GM06990 (cell line): Measurements from ENCODE around the gene C2.

Source experiments
- DNase-seq: peaks from one replicate; pipeline ENCODE4 v3.0.0-alpha.2; 2011; ENCODE audit not compliant: insufficient read length; ENCODE audit errors: extremely low read depth
- H3K27me3 ChIP-seq: replicated peaks from 2 replicates; pipeline ENCODE4 v1.6.0; 2011; ENCODE audit warnings: low read length; ENCODE audit not compliant: control insufficient read depth, insufficient read depth
- H3K36me3 ChIP-seq: 2 replicates; pipeline ENCODE4 v1.5.1; 2011; ENCODE audit warnings: low read length; ENCODE audit not compliant: control insufficient read depth, insufficient read depth
- H3K4me3 ChIP-seq: replicated peaks from 2 replicates; pipeline ENCODE4 v1.5.1; 2011; ENCODE audit warnings: low read depth, mild to moderate bottlenecking, control low read depth, low read length
- TF ChIP-seq, protein P1 (sequence below): IDR thresholded peaks from 2 replicates; pipeline ENCODE4 v1.5.1; 2011; ENCODE audit warnings: low read length, control low read depth, mild to moderate bottlenecking, inconsistent platforms; ENCODE audit not compliant: insufficient read depth, poor library complexity, severe bottlenecking

The C2 gene

DNA sequence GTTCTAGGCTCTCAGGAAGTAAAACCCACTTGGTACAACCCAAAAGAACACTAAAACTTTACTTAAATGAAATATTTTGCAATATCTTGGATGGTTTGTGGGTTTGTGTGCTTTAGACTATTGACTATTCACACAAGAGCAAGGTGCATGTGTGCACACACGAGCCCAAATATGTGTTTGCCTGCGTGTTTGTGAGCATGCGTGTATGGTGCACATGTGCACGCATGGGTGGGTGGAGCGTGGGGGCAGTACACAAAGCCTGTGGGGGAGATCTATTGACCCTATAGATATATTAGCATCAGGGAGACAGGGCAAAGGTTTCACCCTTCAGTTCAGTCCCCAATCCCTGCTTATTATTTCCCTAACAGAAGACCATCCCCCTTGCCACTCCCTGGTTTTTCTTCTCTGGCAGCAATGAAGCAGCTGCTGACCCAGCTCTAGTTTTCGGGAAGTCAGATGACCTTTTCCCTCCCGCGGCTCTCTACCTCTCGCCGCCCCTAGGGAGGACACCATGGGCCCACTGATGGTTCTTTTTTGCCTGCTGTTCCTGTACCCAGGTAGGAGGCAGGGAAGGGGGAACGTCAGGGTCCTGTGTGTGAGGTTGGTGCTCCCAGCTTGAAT is at the start of gene C2:
TSS of gene C2 (plus strand) at position 476 of the 621 bp plus-strand sequence. CDS start at position 512, 36 bp downstream.
- TF ChIP-seq, protein P1, sequence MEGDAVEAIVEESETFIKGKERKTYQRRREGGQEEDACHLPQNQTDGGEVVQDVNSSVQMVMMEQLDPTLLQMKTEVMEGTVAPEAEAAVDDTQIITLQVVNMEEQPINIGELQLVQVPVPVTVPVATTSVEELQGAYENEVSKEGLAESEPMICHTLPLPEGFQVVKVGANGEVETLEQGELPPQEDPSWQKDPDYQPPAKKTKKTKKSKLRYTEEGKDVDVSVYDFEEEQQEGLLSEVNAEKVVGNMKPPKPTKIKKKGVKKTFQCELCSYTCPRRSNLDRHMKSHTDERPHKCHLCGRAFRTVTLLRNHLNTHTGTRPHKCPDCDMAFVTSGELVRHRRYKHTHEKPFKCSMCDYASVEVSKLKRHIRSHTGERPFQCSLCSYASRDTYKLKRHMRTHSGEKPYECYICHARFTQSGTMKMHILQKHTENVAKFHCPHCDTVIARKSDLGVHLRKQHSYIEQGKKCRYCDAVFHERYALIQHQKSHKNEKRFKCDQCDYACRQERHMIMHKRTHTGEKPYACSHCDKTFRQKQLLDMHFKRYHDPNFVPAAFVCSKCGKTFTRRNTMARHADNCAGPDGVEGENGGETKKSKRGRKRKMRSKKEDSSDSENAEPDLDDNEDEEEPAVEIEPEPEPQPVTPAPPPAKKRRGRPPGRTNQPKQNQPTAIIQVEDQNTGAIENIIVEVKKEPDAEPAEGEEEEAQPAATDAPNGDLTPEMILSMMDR: no peak
- no peak for DNase-seq
- Histone ChIP-seq H3K36me3 (no peaks in the 10 kb centered on the region), H3K27me3 (no peaks in the 10 kb centered on the region; the same call in 1 of the 2 replicates), H3K4me3 (no peak within 1 kb of the TSS)

DNA sequence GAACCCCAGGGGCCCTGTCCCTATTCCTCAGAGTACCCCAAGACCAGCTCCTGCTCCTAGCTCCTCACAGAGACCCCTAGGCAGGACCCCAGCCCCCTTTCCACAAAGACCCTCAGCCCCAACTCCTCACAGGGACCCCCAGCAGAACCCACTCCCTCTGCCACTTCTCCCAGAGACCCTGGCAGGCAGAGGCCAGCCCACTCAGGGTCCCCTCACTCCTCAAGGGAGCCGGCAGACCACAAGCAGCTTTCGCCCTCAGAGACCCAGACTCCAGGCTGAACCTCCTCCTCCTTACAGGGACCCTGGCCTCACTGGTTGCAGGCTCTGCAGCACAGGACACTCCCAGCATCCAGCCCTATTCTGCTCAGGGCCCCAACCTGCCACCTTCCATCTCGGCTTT is 49.3 kb upstream of the C2 start:
- Histone ChIP-seq H3K27me3 (no peaks in the 10 kb centered on the region), H3K4me3 (no peak overlapping the region), H3K36me3 (peaks cover 21% of the 10 kb centered on the region)
- TF ChIP-seq, protein P1: no peak
- no peak for DNase-seq

DNA sequence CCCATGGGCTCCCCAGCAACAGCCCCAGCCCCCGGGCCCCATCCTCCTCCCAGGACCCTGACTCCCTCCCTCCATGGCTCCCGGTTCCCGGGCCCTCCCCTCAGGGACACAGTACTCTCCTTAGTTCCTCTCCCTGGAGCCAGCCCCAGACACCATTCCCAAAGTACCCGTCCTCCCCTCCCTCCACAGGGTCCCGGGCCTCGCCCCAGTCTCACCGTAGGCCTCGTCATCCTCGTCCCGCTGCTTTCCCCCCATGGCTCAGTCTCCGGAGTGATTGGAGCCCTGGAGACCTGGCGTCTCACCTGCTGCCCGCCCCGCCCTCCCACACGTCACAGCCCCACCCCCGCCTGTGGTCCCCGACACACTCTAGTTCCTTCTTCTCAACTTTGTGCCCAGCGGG is 48.8 kb upstream of the C2 start, which contains the start of gene SLC44A4:
TSS of gene SLC44A4 (minus strand) at position 272 of the 400 bp plus-strand sequence. CDS start at position 255, 17 bp downstream.
- Histone ChIP-seq H3K27me3 (no peaks in the 10 kb centered on the region), H3K4me3 (no peak within 1 kb of the TSS), H3K36me3 (peaks cover 26% of the 10 kb centered on the region)
- TF ChIP-seq, protein P1: no peak
- no peak for DNase-seq

DNA sequence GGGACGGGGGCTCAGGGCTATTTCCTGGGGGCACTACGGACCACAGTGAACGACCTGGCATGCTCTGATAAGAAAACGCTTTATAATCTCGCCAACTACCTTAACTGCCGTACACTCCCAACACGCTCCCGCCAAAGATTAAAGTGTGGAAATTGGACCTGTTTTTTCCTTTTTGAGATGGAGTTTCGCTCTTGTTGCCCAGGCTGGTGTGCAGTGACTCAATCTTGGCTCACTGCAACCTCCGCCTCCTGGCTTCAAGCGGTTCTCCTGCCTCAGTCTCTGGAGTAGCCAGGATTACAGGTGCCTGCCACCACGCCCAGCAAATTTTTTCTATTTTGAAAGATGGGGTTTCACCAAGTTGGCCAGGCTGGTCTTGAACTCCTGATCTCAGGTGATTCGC is 48.4 kb upstream of the C2 start:
- Histone ChIP-seq H3K36me3 (peaks cover 27% of the 10 kb centered on the region), H3K4me3 (no peak overlapping the region), H3K27me3 (no peaks in the 10 kb centered on the region)
- no peak for DNase-seq
- TF ChIP-seq, protein P1: no peak

DNA sequence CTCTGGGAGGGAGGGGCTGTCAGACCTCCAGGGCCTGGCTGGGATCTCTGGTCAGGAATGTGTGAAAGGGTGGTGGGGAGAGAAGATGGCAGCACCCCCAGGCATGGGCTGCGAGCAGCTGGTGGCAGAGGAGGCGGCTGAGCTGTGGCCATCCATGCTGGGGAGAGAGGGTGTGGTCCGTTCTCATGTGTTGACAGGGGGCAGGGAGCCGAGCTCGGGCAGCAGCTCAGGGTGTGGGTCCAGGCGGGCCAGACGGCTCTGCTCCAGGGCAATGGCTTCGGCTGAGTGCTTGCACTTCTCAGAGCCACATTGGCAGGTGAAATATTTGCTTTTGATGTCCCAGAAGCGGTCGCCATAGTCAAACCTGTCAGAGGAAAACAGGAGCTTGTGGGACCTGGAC is 47.6 kb upstream of the C2 start:
- no peaks in the 10 kb centered on the region for H3K27me3 ChIP-seq
- peaks cover 32% of the 10 kb centered on the region for H3K36me3 ChIP-seq
- TF ChIP-seq, protein P1: no peak
- DNase-seq: no peak
- H3K4me3 ChIP-seq: no peak overlapping the region

DNA sequence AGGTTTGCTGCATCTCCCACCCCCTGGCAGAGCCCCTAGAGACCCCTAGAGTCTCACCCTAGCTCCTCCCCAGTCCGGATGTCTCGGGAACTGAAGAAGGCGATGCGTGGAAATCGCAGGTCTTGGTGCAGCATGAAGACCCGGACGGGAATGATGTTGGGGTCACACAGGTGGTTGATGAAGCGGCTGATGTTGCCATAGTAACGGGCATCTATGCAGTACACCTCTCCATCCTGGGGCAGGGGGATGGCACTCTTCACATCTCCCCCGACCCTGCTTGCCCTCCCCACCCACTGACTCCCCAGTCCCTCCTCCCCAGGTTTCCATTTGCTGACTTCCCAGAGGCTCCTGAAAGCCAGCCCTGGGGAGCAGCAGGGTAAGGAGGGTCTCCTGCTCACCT is 46.9 kb upstream of the C2 start:
- no peaks in the 10 kb centered on the region for H3K27me3 ChIP-seq
- DNase-seq: no peak
- H3K4me3 ChIP-seq: no peak overlapping the region
- peaks cover 32% of the 10 kb centered on the region for H3K36me3 ChIP-seq
- TF ChIP-seq, protein P1: no peak
